Smooth muscle cell (in vitro differentiated cells): ENCODE results near the gene COL11A2. TPM values are rescaled to one million over a fixed set of nuclear protein-coding genes. Genes with fewer than 3 reads are reported as not detected.

Experiments
- DNase-seq: peaks from one replicate; lab custom pipeline; 2025; ENCODE audit not compliant: unreplicated experiment; lab: John Stamatoyannopoulos, UW
- H2AFZ ChIP-seq: fragments of 200-600 bp; sonication (generic); 2 replicates; pipeline ENCODE4 v1.6.0; 2016; ENCODE audit warnings: antibody characterized with exemption, low read depth, mild to moderate bottlenecking
- H3F3A ChIP-seq: fragments of 200-600 bp; sonication (generic); 2 replicates; pipeline ENCODE4 v1.6.0; 2017; ENCODE audit warnings: antibody characterized with exemption, low read depth
- H3K27ac ChIP-seq: fragments of 200-600 bp; sonication (generic); 2 replicates; pipeline ENCODE4 v1.5.1; 2016; ENCODE audit warnings: low read depth, mild to moderate bottlenecking
- H3K27me3 ChIP-seq: fragments of 200-600 bp; sonication (generic); 2 replicates; pipeline ENCODE4 v1.6.1; 2016; ENCODE audit warnings: low read depth, mild to moderate bottlenecking
- H3K36me3 ChIP-seq: fragments of 200-600 bp; sonication (generic); 2 replicates; pipeline ENCODE4 v1.5.1; 2016; ENCODE audit warnings: low read depth
- H3K4me1 ChIP-seq: fragments of 200-600 bp; sonication (generic); 2 replicates; pipeline ENCODE4 v1.5.1; 2016; ENCODE audit warnings: low read depth
- H3K4me2 ChIP-seq: fragments of 200-600 bp; sonication (generic); 2 replicates; pipeline ENCODE4 v1.6.0; 2016; ENCODE audit warnings: mild to moderate bottlenecking
- H3K4me3 ChIP-seq: fragments of 200-600 bp; sonication (generic); 2 replicates; pipeline ENCODE4 v1.5.1; 2016; ENCODE audit warnings: mild to moderate bottlenecking
- H3K79me2 ChIP-seq: fragments of 200-600 bp; sonication (generic); 2 replicates; pipeline ENCODE4 v1.6.0; 2016; ENCODE audit warnings: low read depth, mild to moderate bottlenecking
- H3K9ac ChIP-seq: fragments of 200-600 bp; sonication (generic); 2 replicates; pipeline ENCODE4 v1.6.0; 2016; ENCODE audit warnings: low read depth
- H3K9me3 ChIP-seq: fragments of 200-600 bp; sonication (generic); replicated peaks from 2 replicates; pipeline ENCODE4 v1.5.1; 2016; ENCODE audit warnings: low read depth
- H4K20me1 ChIP-seq: fragments of 200-600 bp; sonication (generic); 2 replicates; pipeline ENCODE4 v1.6.0; 2016; ENCODE audit warnings: low read depth
- CTCF ChIP-seq: fragments of 200-600 bp; sonication (generic); IDR thresholded peaks from 2 replicates; pipeline ENCODE4 v1.5.1; 2017; ENCODE audit warnings: borderline replicate concordance, mild to moderate bottlenecking, antibody characterized with exemption; ENCODE audit not compliant: insufficient read depth, poor library complexity, severe bottlenecking
- WGBS: methylation state at CpG from one replicate; pipeline ENCODE4 v1.1.7; 2016; ENCODE audit warnings: low lambda C conversion rate; 5-methylcytosine and 5-hydroxymethylcytosine counted together
- polyA plus RNA-seq: library from polyadenylated mRNA; unstranded; fragments of >200 nt; fragmentation: Nextera tagmentation; extraction: Ambion mirVana; gene quantifications from 2 replicates; pipeline ENCODE4 v1.2.1, GENCODE V29; 2016
- total RNA-seq: library from RNA; depleted of rRNA; stranded (reverse); fragments of >200 nt; gene quantifications from 2 replicates; pipeline ENCODE4 v1.2.3, GENCODE V29; 2014

The COL11A2 gene
- total and polyA plus RNA-seq, 2 experiments from 2014 or later, result 0.36 to 1.2 TPM

GRCh38 chr6:33172688-33173534 is 19.4 kb downstream of the COL11A2 start:
- no peak for DNase-seq
- H3K4me2 ChIP-seq, result no peak overlapping the region
- WGBS, result 70% methylated on average over 16 of the region's 16 CpGs

DNA sequence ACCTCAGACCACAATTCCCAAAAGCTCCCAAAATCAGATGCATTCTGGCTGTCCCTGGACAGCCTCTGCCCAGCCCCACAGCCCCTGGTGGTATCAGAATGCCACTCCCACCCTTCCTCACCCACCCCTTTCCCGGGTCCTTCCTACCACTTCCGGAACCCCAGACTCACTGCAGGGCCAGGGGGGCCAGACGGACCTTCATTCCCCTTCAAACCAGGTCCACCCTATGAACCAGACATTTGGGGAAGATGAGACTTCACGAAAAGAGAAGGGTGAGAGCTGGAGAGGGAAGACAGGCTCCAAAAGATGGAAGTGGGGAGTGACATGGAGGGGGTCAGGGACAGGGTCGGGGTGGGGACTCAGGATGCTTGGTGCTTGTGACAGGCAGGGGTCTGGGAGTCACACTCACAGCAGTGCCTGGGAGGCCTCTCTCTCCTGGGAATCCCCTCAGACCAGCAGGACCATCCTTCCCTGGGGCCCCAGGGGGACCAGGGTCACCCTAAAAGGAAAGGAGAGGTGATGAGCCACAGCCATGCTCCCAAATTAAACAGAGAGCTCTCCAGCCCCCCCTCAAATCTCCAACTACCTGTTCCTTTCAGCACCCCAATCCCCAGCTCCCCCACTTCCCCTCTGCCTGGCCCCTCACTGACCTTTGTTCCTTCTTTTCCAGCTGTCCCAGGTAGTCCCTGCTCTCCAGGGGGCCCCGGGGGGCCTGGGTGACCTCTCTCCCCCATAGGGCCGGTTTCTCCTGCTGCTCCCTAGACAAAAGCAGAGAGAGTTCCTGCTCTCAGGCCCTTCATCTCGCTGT is 20.2 kb downstream of the COL11A2 start:
- DNase-seq, result no peak
- Histone ChIP-seq H4K20me1 (no peaks in the 10 kb centered on the region), H3K9me3 (no peaks in the 10 kb centered on the region), H3K4me1 (no peaks in the 10 kb centered on the region), H3K27ac (no peak overlapping the region), H3K4me3 (no peak overlapping the region), H3F3A (no peaks in the 10 kb centered on the region), H3K79me2 (no peaks in the 10 kb centered on the region), H3K27me3 (no peaks in the 10 kb centered on the region), H3K9ac (no peak overlapping the region), H3K4me2 (no peak overlapping the region), H3K36me3 (no peaks in the 10 kb centered on the region), H2AFZ (no peak overlapping the region)
- no peak for TF ChIP-seq CTCF
- WGBS, result 71% methylated on average over 8 of the region's 8 CpGs

More at GRCh38 chr6:33172688-33173534, 19.4 kb downstream of the COL11A2 start:
- Histone ChIP-seq H4K20me1 (no peaks in the 10 kb centered on the region), H2AFZ (no peak overlapping the region), H3K36me3 (no peaks in the 10 kb centered on the region), H3K9me3 (no peaks in the 10 kb centered on the region), H3K27ac (no peak overlapping the region), H3K4me1 (no peaks in the 10 kb centered on the region), H3K4me3 (no peak overlapping the region), H3K9ac (no peak overlapping the region), H3F3A (no peaks in the 10 kb centered on the region), H3K79me2 (no peaks in the 10 kb centered on the region), H3K27me3 (no peaks in the 10 kb centered on the region)
- TF ChIP-seq CTCF, result peak; percentile 52

- no peak overlapping the region for H3K4me3 ChIP-seq
- no peaks in the 10 kb centered on the region for H4K20me1 ChIP-seq
- no peak for DNase-seq
- no peaks in the 10 kb centered on the region for H3K36me3 ChIP-seq
- TF ChIP-seq CTCF, result no peak
- H3K4me2 ChIP-seq, result no peak overlapping the region
- H3K27me3 ChIP-seq, result no peaks in the 10 kb centered on the region
- H2AFZ ChIP-seq, result no peak overlapping the region
- H3K9ac ChIP-seq, result no peak overlapping the region
- 79% methylated on average over 9 of the region's 11 CpGs for whole genome bisulfite sequencing
- H3K79me2 ChIP-seq, result no peaks in the 10 kb centered on the region
- H3K4me1 ChIP-seq, result no peaks in the 10 kb centered on the region
- no peak overlapping the region for H3K27ac ChIP-seq
- H3K9me3 ChIP-seq, result no peaks in the 10 kb centered on the region
- no peaks in the 10 kb centered on the region for H3F3A ChIP-seq
Measured at GRCh38 chr6:33171016-33171879, 21.0 kb downstream of the COL11A2 start.
